HG03039 (cell line): ENCODE data around the gene C22orf23.
"Not testable (repeated sequence)": the region's sequence is repeated elsewhere in the genome, so short reads cannot be mapped to it uniquely, and the experiment has no call there.

Experiments
- ATAC-seq: cut with Tn5 transposase; IDR thresholded peaks from one replicate; pipeline ENCODE4 v1.9.1; 2021; ENCODE audit warnings: mild to moderate bottlenecking, moderate library complexity; ENCODE audit not compliant: unreplicated experiment

The C22orf23 gene

DNA sequence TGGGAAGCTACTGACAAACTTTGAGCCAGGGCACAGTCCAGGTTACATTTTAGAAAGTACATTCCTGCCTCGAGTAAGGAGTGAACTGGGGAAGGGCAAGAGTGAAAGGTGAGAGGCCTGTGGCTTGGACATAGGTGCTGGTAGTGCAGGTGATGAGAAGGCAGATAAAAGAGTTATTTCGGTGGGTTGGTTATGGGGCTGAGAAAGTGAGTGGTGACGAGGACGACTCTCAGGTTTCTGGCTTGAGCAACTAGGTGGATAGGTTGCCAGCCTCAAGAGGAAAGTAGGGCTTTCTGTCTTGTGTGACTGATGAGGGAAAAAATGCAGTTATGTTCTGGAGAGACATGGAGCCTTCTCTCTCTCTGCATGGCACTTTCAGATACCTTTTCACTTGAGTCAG is 3.8 kb upstream of the C22orf23 start:
- ATAC-seq: no peak

DNA sequence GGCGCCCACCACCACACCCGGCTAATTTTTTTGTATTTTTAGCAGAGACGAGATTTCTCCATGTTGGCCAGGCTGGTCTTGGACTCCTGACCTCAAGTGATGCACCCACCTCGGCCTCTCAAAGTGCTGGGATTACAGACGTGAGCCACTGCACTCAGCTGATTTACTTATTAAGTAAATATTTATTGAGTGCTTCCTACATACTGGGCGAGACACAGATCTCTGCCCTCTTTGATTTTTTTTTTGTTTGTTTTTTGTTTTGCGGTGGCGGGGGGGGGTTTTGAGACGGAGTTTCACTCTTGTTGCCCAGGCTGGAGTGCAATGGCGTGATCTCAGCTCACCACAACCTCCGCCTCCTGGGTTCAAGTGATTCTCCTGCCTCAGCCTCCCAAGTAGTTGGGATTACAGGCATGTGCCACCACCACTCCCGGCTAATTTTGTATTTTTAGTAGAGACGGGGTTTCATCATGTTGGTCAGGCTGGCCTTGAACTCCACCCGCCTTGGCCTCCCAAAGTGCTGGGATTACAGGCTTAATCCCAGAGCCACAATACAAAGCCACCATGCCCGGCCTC is 2.5 kb upstream of the C22orf23 start:
- not testable (repeated sequence) for ATAC-seq

DNA sequence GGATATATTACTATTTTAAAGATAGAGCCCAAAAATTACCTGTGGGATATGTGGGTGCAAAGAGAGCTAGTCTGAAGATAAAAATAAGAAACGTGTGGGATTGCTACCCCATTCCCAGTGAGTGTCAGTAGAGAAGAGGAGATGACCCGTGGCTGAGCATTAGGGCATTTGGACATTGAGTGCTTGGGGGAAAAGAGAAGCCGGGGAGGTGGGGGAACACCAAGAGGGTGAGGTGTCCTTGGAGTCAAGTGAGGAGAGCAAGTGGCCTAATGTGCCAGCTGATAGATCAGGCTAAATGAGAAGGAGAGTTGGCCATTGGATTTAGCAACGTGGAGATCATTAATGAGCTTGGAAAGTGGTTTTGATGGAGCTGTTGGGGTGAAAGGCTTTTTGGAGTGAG is 1.3 kb upstream of the C22orf23 start:
- ATAC-seq: no peak

DNA sequence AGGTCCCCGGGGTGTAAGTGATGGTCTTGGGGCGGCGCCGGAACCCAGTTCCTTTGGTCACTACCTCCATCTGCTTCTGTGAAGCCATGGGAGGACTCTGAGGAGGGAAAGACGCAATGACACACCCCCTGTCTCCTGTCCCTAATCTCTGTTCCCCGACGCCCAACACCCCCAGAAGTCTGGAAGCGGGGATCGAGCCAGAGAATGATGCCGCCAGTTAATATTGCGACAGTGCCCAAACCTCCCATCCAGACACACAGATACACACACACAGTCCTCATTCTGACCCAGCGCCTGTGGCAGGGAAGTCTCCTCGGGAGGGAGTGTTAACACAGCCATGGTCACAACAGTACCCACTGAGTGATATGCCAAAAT is 352 bp downstream of the C22orf23 start:
- peak; percentile 6 for ATAC-seq

DNA sequence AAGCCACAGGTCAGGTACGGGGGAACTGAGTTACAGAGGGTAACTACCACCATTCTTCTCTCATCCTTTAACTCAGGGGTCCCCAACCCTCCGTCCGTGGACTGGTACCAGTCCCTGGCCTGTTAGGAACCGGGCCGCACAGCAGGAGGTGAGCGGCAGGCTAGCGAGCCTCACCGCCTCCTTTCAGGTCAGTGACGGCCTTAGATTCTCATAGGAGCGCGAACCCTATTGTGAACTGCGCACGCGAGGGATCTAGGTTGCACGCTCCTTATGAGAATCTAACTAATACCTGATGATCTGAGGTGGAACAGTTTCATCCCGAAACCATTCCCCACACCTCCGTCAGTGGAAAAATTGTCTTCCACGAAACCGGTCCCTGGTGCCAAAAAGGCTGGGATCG is 772 bp downstream of the C22orf23 start:
- ATAC-seq: not testable (repeated sequence)

DNA sequence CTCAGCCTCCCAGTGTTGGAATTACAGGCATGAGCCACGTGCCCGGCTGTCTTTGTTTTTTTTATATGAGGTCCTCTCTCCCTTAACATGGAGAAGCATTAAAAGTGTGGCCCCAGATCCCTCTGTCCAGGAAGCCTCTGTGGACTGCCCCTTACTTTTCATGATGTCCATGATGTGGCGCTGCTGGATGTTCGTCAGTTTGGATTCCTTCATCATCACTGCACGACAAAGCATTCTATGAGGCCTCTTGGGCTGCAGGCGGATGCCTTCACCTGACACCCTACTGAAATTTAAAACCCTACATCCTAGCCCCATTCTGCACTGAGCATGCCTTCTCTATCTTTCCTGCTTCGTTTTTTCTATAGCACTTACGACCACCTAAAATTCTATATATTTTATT is 2.1 kb downstream of the C22orf23 start:
- no peak for ATAC-seq

- not testable (repeated sequence) for ATAC-seq
Measured at GRCh38 chr22:37947142-37947795, 6.1 kb downstream of the C22orf23 start.

DNA sequence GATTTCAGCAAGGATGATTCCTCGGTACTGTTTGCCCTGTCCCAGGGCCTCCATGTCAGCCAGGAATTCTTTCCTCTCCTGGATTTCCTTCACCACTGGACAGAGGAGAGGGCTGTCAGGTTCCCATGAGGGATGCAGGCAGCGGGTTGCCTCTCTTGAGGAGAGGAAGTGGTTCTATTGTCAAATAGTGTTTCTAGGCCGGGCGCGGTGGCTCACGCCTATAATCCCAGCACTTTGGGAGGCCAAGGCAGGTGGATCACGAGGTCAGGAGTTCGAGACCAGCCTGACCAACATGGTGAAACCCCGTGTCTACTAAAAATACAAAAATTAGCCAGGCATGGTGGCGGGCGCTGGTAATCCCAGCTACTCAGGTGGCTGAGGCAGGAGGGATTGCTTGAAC is 9.0 kb downstream of the C22orf23 start:
- not testable (repeated sequence) for ATAC-seq

DNA sequence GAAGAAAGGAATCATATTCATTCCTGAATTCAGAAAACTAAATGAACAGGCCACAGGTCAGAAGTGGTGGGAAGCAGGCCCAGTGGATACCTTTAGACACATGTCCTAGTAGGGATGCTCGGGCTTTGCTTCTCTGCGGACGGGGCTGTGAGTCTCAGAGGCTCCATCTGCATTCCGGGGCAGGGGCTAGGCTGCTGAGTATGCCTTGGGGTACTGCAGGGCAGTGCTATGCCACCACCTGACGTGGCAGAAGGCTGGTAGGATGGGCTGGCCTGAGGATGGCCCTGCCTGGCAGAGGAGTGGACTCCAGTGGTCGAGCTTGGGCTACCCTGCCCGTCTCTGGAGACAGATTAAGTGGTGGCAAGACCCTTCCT is 9.6 kb downstream of the C22orf23 start:
- no peak for ATAC-seq

GRCh38 chr22:37943136-37943824 is 10.1 kb downstream of the C22orf23 start:
- ATAC-seq: no peak

GRCh38 chr22:37942133-37942532 is 11.3 kb downstream of the C22orf23 start:
- no peak for ATAC-seq

- ATAC-seq: no peak
Measured at GRCh38 chr22:37940698-37941376, 12.6 kb downstream of the C22orf23 start.

DNA sequence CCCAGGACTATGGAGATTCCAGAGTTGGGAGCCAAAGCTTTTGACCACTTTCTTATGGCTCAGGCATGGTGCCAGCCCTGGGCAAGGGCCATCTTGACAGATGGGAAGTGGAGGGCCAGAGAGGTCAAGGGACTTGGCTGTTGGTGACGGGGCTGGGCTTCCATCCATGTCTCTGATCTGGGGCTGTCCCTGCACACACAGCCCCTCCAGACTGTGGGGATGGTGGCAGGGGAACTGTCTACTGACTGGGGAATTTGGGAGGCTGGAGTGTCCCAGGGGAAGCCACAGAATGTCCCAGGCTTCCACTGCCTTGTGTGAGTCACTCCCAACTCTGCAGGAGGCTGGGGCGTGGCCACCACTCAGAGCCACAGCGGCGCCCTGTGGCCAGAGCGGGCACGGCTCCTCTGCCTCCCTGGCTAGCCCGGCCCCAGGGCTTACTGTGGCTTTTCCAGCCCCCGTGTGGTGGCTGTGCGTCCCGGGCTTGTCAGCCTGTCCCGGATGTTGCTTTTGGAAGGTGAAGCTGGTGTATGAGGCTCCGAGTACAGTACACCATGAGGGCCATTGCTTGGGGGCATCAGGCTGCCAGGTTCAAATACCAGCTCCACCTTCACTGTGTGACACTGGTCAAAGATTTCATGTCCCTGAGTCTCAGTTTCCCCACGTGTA is 19.6 kb downstream of the C22orf23 start:
- ATAC-seq: peak; percentile 73

DNA sequence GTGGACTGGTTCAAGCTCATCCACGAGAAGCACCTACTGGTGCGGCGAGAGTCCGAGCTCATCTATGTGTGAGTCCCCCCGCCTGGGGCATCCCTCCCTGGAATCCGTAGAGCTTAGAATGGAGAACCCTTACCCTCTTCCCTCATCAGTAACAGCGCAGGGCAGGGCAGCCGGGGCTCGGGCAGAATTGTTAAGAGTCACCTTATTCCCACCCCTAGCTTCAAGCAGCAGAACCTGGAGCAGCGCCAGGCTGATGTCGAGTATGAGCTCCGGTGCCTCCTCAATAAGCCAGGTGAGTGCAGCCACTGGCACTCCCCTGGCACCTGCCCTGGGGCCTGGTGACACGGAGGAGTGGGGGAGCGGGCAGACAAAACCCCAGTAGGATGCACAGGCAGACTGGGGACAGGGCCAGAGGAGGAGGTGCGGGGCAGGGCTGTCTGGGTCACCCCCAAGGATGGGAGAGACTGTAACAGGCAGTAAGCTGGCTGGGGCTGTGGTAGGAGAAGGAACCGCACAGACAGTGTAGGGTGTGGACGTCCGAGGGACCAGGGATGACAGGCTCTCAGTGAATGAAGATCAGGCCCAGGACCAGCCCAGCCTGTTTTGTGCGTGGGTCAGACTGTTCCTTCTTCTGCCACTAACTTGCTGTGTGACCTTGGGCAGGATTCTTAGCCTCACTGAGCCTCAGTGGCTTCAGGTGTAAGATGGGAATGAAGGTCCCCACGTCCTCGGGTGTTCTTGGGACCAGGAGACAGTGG is 20.4 kb downstream of the C22orf23 start:
- no peak for ATAC-seq

GRCh38 chr22:37932401-37932800 is 21.0 kb downstream of the C22orf23 start:
- ATAC-seq: no peak

- ATAC-seq: no peak
Measured at GRCh38 chr22:37931893-37932389, 21.5 kb downstream of the C22orf23 start.

- ATAC-seq: no peak
Measured at GRCh38 chr22:37930952-37931440, 22.4 kb downstream of the C22orf23 start.

- no peak for ATAC-seq
Measured at GRCh38 chr22:37930270-37930951, 23.0 kb downstream of the C22orf23 start.

GRCh38 chr22:37929390-37929789 is 24.0 kb downstream of the C22orf23 start:
- no peak for ATAC-seq

DNA sequence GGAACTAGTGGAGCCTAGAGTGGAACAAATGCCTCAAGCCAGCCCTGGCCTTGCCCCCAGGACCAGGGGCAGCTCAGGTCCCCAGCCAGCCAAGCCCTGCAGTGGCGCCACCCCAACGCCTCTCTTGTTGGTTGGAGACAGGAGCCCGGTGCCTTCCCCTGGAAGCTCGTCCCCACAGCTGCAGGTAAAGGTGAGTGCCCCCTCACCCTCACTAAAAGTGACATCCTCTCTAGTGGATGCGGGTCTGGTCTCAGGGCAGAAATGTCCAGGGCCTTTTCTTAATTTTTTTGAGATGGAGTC is 25.8 kb downstream of the C22orf23 start:
- ATAC-seq: no peak
